C4-2B (cell line): ENCODE data around the gene JMJD7.

ENCODE experiments used
- ZFX ChIP-seq: fragments of 450-650 bp; IDR thresholded peaks from 2 replicates; pipeline ENCODE4 v1.6.1; 2017
- TF ChIP-seq, protein P1 (sequence below): fragments of 450-650 bp; conservative IDR thresholded peaks from 2 replicates; pipeline ENCODE4 v1.5.1; 2017; ENCODE audit warnings: mild to moderate bottlenecking

DNA sequence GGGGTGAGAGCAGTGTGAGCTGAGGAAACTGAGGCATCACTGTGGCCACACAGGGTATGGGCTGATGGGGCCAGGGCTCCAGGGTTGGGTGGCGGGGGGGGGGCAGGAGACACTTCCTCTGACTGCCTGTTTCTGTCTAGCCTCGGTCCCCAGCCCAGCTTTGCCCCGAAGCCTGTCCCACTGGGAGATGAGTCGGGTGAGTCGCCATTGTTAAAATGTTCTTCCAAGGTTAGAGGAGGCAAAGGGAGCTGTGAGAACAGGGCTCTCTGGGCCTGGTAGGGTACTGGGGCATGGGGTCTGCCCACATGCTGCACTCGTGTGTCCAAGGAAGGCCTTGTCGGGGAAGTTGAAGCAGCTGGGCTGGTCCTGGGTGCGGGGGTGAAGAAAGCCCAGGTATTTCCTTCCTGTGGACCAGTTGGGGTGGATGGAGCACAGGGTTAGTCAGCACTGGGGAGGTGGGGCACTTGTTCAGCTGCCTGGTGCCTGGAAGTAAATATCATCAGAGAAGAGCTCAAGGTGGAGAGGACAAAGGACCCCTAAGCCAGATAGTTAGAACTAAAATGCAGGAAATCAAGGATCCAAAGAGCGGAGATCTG lies 8.3 kb upstream of the JMJD7 start:
- TF ChIP-seq, protein P1, sequence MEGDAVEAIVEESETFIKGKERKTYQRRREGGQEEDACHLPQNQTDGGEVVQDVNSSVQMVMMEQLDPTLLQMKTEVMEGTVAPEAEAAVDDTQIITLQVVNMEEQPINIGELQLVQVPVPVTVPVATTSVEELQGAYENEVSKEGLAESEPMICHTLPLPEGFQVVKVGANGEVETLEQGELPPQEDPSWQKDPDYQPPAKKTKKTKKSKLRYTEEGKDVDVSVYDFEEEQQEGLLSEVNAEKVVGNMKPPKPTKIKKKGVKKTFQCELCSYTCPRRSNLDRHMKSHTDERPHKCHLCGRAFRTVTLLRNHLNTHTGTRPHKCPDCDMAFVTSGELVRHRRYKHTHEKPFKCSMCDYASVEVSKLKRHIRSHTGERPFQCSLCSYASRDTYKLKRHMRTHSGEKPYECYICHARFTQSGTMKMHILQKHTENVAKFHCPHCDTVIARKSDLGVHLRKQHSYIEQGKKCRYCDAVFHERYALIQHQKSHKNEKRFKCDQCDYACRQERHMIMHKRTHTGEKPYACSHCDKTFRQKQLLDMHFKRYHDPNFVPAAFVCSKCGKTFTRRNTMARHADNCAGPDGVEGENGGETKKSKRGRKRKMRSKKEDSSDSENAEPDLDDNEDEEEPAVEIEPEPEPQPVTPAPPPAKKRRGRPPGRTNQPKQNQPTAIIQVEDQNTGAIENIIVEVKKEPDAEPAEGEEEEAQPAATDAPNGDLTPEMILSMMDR, result no peak
- no peak for TF ChIP-seq ZFX
